Smooth muscle cell (in vitro differentiated cells): ENCODE measurements around the gene EAF2. TPM values are rescaled to one million over a fixed set of nuclear protein-coding genes. Genes with fewer than 3 reads are reported as not detected.
A peak's percentile ranks its signal among the peaks of the same experiment; 100 is the strongest.

ENCODE experiments used
- DNase-seq: peaks from one replicate; lab custom pipeline; 2025; ENCODE audit not compliant: unreplicated experiment; lab: John Stamatoyannopoulos, UW
- H2AFZ ChIP-seq: fragments of 200-600 bp; sonication (generic); 2 replicates; pipeline ENCODE4 v1.6.0; 2016; ENCODE audit warnings: antibody characterized with exemption, low read depth, mild to moderate bottlenecking
- H3F3A ChIP-seq: fragments of 200-600 bp; sonication (generic); 2 replicates; pipeline ENCODE4 v1.6.0; 2017; ENCODE audit warnings: antibody characterized with exemption, low read depth
- H3K27ac ChIP-seq: fragments of 200-600 bp; sonication (generic); 2 replicates; pipeline ENCODE4 v1.5.1; 2016; ENCODE audit warnings: low read depth, mild to moderate bottlenecking
- H3K27me3 ChIP-seq: fragments of 200-600 bp; sonication (generic); 2 replicates; pipeline ENCODE4 v1.6.1; 2016; ENCODE audit warnings: low read depth, mild to moderate bottlenecking
- H3K36me3 ChIP-seq: fragments of 200-600 bp; sonication (generic); 2 replicates; pipeline ENCODE4 v1.5.1; 2016; ENCODE audit warnings: low read depth
- H3K4me1 ChIP-seq: fragments of 200-600 bp; sonication (generic); 2 replicates; pipeline ENCODE4 v1.5.1; 2016; ENCODE audit warnings: low read depth
- H3K4me2 ChIP-seq: fragments of 200-600 bp; sonication (generic); 2 replicates; pipeline ENCODE4 v1.6.0; 2016; ENCODE audit warnings: mild to moderate bottlenecking
- H3K4me3 ChIP-seq: fragments of 200-600 bp; sonication (generic); 2 replicates; pipeline ENCODE4 v1.5.1; 2016; ENCODE audit warnings: mild to moderate bottlenecking
- H3K79me2 ChIP-seq: fragments of 200-600 bp; sonication (generic); 2 replicates; pipeline ENCODE4 v1.6.0; 2016; ENCODE audit warnings: low read depth, mild to moderate bottlenecking
- H3K9ac ChIP-seq: fragments of 200-600 bp; sonication (generic); 2 replicates; pipeline ENCODE4 v1.6.0; 2016; ENCODE audit warnings: low read depth
- H3K9me3 ChIP-seq: fragments of 200-600 bp; sonication (generic); replicated peaks from 2 replicates; pipeline ENCODE4 v1.5.1; 2016; ENCODE audit warnings: low read depth
- H4K20me1 ChIP-seq: fragments of 200-600 bp; sonication (generic); 2 replicates; pipeline ENCODE4 v1.6.0; 2016; ENCODE audit warnings: low read depth
- WGBS: methylation state at CpG from one replicate; pipeline ENCODE4 v1.1.7; 2016; ENCODE audit warnings: low lambda C conversion rate; 5-methylcytosine and 5-hydroxymethylcytosine counted together
- polyA plus RNA-seq: library from polyadenylated mRNA; unstranded; fragments of >200 nt; fragmentation: Nextera tagmentation; extraction: Ambion mirVana; gene quantifications from 2 replicates; pipeline ENCODE4 v1.2.1, GENCODE V29; 2016
- total RNA-seq: library from RNA; depleted of rRNA; stranded (reverse); fragments of >200 nt; gene quantifications from 2 replicates; pipeline ENCODE4 v1.2.3, GENCODE V29; 2014
- TF ChIP-seq, protein P1 (sequence below): fragments of 200-600 bp; sonication (generic); IDR thresholded peaks from 2 replicates; pipeline ENCODE4 v1.5.1; 2017; ENCODE audit warnings: borderline replicate concordance, mild to moderate bottlenecking, antibody characterized with exemption; ENCODE audit not compliant: insufficient read depth, poor library complexity, severe bottlenecking

EAF2 gene
- total and polyA plus RNA-seq, 2 experiments from 2014 or later, result 4.1 to 5.1 TPM

DNA sequence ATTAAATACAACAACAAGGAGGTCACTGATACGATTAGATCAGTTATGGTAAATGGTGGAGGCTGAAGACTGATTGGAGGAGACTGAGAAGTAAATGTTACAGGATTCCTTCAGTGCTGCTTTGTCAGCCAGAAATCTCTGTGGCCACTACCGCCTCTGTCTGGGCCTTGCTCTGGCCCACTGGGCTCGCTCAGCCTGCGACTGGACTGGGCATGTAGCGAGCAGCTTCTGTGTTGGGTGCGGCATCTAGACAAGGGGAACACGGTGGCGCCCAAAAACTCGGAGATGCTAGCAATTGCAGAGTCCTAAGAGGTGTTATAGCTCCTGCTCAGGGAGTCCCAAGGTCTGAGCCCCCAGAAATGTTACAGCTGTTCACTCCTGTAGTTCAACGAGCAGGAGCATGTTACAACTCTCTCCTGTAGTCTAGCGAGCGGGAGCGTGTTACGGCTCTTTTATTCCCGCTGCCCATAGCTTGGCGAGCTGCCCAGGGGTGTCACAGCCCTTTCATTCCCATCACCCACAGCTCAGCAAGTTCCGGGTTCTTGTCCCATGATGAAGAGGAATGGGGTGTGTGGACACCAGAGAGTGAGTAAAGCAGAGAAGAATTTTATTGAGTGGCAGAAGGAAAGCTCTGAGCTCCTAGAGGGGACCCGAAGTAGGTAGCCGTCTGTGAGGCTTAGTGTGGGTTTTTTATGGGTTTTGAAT is 83.9 kb downstream of the EAF2 start:
- Histone ChIP-seq H3F3A (no peaks in the 10 kb centered on the region), H3K4me2 (peak overlapping the region; percentile 29), H3K27me3 (no peaks in the 10 kb centered on the region), H3K27ac (no peak overlapping the region), H3K4me3 (no peak overlapping the region), H3K79me2 (no peaks in the 10 kb centered on the region), H3K9ac (no peak overlapping the region), H2AFZ (peak overlapping the region; percentile 11), H3K36me3 (no peaks in the 10 kb centered on the region), H4K20me1 (no peaks in the 10 kb centered on the region), H3K9me3 (no peaks in the 10 kb centered on the region), H3K4me1 (no peaks in the 10 kb centered on the region)
- TF ChIP-seq, protein P1, sequence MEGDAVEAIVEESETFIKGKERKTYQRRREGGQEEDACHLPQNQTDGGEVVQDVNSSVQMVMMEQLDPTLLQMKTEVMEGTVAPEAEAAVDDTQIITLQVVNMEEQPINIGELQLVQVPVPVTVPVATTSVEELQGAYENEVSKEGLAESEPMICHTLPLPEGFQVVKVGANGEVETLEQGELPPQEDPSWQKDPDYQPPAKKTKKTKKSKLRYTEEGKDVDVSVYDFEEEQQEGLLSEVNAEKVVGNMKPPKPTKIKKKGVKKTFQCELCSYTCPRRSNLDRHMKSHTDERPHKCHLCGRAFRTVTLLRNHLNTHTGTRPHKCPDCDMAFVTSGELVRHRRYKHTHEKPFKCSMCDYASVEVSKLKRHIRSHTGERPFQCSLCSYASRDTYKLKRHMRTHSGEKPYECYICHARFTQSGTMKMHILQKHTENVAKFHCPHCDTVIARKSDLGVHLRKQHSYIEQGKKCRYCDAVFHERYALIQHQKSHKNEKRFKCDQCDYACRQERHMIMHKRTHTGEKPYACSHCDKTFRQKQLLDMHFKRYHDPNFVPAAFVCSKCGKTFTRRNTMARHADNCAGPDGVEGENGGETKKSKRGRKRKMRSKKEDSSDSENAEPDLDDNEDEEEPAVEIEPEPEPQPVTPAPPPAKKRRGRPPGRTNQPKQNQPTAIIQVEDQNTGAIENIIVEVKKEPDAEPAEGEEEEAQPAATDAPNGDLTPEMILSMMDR, result no peak
- DNase-seq, result no peak
- WGBS, result 63% methylated on average over 19 of the region's 19 CpGs

GRCh38 chr3:121924734-121925133 is 89.7 kb downstream of the EAF2 start:
- Histone ChIP-seq H2AFZ (no peak overlapping the region), H4K20me1 (no peaks in the 10 kb centered on the region), H3K4me2 (peak overlapping the region; percentile 3), H3K27me3 (no peaks in the 10 kb centered on the region), H3K4me3 (no peak overlapping the region), H3K36me3 (no peaks in the 10 kb centered on the region), H3K4me1 (no peaks in the 10 kb centered on the region), H3F3A (no peaks in the 10 kb centered on the region), H3K9me3 (no peaks in the 10 kb centered on the region), H3K9ac (no peak overlapping the region), H3K27ac (no peak overlapping the region), H3K79me2 (no peaks in the 10 kb centered on the region)
- DNase-seq, result no peak
- TF ChIP-seq, protein P1, result no peak
- 17% methylated on average over 3 of the region's 3 CpGs for WGBS

DNA sequence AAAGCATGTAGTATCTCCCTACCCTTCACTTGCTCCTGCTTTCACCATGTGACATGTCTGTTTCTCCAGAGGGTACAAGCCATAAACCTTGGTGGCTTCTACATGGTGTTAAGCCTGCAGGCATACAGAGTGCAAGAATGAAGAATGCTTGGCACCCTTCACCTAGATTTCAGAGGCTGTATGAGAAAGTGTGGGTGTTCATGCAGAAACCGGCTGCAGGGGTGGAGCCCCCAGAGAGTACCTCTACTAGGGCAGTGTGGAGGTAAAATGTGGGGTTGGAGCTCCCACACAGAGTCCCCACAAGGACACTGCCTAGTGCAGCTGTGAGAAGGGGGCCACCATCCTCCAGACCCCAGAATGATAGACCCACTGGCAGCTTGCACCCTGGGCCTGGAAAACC is 91.4 kb downstream of the EAF2 start:
- H3F3A ChIP-seq, result no peaks in the 10 kb centered on the region
- no peaks in the 10 kb centered on the region for H3K4me1 ChIP-seq
- no peaks in the 10 kb centered on the region for H3K9me3 ChIP-seq
- no peaks in the 10 kb centered on the region for H4K20me1 ChIP-seq
- H2AFZ ChIP-seq, result no peak overlapping the region
- TF ChIP-seq, protein P1, result no peak
- H3K36me3 ChIP-seq, result no peaks in the 10 kb centered on the region
- H3K27me3 ChIP-seq, result no peaks in the 10 kb centered on the region
- H3K9ac ChIP-seq, result no peak overlapping the region
- H3K4me2 ChIP-seq, result no peak overlapping the region
- 0% methylated on average over 1 of the region's 1 CpG for WGBS
- H3K27ac ChIP-seq, result no peak overlapping the region
- no peak overlapping the region for H3K4me3 ChIP-seq
- DNase-seq, result no peak
- no peaks in the 10 kb centered on the region for H3K79me2 ChIP-seq

Other genes starting within 250 kb of the EAF2 start
- not detected in 2 replicates for gene FBXO40, start 241.8 kb upstream of the EAF2 start, total RNA-seq
- 0.08 TPM in 1 of 2 replicates, not detected in the other for gene FBXO40, start 241.8 kb upstream of the EAF2 start, polyA plus RNA-seq
- 1.3 and 3.5 TPM in 2 replicates for gene HCLS1, start 174.3 kb upstream of the EAF2 start, total RNA-seq
- gene HCLS1, start 174.3 kb upstream of the EAF2 start, polyA plus RNA-seq, result 1.1 and 2.7 TPM in 2 replicates
- gene GOLGB1, start 85.5 kb upstream of the EAF2 start, total RNA-seq, result 68.5 and 84.8 TPM in 2 replicates
- 41.9 and 51.1 TPM in 2 replicates for gene GOLGB1, start 85.5 kb upstream of the EAF2 start, polyA plus RNA-seq
- 19.2 and 22.3 TPM in 2 replicates for gene IQCB1, start 149 bp upstream of the EAF2 start, total RNA-seq
- gene IQCB1, start 149 bp upstream of the EAF2 start, polyA plus RNA-seq, result 14.2 and 20.1 TPM in 2 replicates
- 0.36 and 1.5 TPM in 2 replicates for gene SLC15A2, start 59.2 kb downstream of the EAF2 start, total RNA-seq
- 0.07 and 0.35 TPM in 2 replicates for gene SLC15A2, start 59.2 kb downstream of the EAF2 start, polyA plus RNA-seq
- gene ILDR1, start 187.0 kb downstream of the EAF2 start, total RNA-seq, result 1.4 TPM in 1 of 2 replicates, not detected in the other
- 1.4 TPM in 1 of 2 replicates, not detected in the other for gene ILDR1, start 187.0 kb downstream of the EAF2 start, polyA plus RNA-seq
- not detected in 2 replicates for gene CD86, start 220.2 kb downstream of the EAF2 start, total RNA-seq
- not detected in 2 replicates for gene CD86, start 220.2 kb downstream of the EAF2 start, polyA plus RNA-seq